CD4-positive, alpha-beta T cell treated with Interleukin-15 for 4 hours (primary cell): Measurements from ENCODE around the gene RBL1.
"Not testable (repeated sequence)": the region's sequence is repeated elsewhere in the genome, so short reads cannot be mapped to it uniquely, and the experiment has no call there.

Source experiments
- DNase-seq: peaks from one replicate; pipeline ENCODE4 v3.0.0-alpha.2; 2020; ENCODE audit warnings: low spot score

The RBL1 gene, protein sequence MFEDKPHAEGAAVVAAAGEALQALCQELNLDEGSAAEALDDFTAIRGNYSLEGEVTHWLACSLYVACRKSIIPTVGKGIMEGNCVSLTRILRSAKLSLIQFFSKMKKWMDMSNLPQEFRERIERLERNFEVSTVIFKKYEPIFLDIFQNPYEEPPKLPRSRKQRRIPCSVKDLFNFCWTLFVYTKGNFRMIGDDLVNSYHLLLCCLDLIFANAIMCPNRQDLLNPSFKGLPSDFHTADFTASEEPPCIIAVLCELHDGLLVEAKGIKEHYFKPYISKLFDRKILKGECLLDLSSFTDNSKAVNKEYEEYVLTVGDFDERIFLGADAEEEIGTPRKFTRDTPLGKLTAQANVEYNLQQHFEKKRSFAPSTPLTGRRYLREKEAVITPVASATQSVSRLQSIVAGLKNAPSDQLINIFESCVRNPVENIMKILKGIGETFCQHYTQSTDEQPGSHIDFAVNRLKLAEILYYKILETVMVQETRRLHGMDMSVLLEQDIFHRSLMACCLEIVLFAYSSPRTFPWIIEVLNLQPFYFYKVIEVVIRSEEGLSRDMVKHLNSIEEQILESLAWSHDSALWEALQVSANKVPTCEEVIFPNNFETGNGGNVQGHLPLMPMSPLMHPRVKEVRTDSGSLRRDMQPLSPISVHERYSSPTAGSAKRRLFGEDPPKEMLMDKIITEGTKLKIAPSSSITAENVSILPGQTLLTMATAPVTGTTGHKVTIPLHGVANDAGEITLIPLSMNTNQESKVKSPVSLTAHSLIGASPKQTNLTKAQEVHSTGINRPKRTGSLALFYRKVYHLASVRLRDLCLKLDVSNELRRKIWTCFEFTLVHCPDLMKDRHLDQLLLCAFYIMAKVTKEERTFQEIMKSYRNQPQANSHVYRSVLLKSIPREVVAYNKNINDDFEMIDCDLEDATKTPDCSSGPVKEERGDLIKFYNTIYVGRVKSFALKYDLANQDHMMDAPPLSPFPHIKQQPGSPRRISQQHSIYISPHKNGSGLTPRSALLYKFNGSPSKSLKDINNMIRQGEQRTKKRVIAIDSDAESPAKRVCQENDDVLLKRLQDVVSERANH

DNA sequence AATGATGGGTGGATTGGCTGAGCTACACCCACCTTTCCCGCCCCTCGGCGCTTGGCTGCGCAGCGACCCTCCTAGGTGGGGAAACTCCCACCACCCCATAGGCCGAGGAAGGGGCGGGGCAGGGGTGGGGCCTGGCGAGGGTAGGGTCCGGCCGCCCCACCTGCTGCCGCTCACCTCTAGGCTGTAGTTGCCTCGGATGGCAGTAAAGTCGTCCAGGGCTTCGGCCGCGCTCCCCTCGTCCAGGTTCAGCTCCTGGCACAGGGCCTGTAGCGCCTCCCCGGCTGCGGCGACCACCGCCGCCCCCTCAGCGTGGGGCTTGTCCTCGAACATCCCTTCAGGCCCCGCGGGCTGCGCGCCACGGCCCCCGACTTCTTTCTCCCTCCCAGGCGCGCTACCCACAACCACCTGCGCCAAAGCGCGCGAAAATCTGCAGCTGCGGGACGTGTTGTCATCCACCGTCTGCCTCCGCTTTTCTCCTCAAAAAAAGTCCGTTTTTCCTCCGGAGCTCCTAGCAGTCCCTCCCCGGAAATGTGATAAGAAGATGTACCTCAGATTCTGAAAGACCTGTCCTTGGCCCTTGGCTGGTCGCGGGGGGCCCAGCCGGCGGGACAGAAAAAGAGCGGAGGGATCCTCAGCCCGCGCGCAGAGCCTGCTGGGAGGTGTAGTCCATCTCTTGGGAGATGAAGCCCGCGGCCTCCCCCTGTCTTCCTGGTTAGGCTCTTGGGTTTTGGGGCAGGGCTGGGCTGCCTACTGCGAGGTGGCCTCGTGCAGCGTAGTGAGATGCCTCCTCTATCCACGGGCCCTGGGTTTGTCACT, at the start of gene RBL1:
Gene RBL1 (minus strand): TSS at position 399 of the 816 bp plus-strand sequence. CDS start 69 bp downstream, at position 330.
- DNase-seq = peak; percentile 85

GRCh38 chr20:37144856-37145404, 49.1 kb upstream of the RBL1 start:
- DNase-seq = no peak

DNA sequence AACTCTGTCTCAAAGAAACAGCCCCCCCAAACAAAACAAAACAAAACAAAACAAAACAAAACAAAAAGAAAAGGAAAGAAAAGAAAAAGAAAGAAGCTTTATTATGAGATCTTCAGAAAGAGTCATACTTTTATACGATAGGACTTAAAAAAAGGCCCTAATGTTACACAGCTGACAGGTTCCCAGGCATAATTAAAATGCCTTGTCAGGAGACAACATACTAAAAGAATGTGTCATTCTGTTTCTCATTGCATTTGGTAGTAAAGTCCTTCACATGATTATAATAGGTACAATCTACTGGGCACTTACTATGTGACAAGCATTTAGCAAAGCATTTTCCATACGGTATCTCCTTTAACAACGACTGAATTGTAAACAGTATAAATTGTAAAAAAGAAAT, 46.9 kb upstream of the RBL1 start:
- DNase-seq = no peak

- no peak for DNase-seq
Observed at GRCh38 chr20:37137547-37137946, 41.8 kb upstream of the RBL1 start.

GRCh38 chr20:37133952-37134351, 38.2 kb upstream of the RBL1 start:
- DNase-seq = no peak

GRCh38 chr20:37131486-37131885, 35.7 kb upstream of the RBL1 start:
- no peak for DNase-seq

- no peak for DNase-seq
Observed at GRCh38 chr20:37128803-37129202, 33.0 kb upstream of the RBL1 start.

- not testable (repeated sequence) for DNase-seq
Observed at GRCh38 chr20:37126290-37126689, 30.5 kb upstream of the RBL1 start.

DNA sequence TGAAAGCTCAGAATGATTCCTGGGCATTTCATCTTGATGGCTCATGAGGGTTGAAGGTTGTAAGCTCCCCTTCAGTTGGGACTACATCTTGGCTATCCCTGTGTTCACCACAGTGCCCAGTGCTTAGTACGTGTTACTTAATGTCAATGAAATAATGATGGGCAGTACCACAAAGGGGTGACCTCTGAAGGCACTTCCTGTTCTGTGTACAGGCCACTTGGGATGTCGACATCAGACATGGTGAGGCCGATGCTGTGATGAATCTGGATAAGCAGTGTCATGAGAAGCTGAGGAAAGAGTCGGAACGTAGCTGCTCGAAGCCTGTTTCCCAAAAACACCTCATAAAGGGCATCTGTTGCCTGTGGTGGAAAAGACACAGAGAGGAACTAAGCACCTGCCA, 27.6 kb upstream of the RBL1 start:
- no peak for DNase-seq

DNA sequence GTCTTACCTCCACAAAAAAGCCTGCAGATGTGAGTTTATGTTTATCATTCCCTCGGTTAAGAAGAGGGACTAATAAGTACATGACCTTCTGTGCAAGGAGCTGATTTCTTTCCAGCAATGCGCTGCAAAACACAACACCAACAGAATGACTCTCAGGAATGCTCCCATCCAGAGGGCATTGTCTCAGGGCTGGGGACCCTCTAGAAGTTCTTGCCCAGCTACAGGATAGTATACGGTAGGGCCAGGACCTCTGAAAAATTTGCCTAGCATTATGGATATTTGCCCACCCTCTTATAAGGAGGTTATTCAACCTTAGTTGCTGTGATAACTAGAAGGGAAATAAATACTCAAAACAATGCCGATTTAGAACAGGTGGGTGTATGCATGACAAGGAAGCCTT, 24.7 kb upstream of the RBL1 start:
- no peak for DNase-seq

DNA sequence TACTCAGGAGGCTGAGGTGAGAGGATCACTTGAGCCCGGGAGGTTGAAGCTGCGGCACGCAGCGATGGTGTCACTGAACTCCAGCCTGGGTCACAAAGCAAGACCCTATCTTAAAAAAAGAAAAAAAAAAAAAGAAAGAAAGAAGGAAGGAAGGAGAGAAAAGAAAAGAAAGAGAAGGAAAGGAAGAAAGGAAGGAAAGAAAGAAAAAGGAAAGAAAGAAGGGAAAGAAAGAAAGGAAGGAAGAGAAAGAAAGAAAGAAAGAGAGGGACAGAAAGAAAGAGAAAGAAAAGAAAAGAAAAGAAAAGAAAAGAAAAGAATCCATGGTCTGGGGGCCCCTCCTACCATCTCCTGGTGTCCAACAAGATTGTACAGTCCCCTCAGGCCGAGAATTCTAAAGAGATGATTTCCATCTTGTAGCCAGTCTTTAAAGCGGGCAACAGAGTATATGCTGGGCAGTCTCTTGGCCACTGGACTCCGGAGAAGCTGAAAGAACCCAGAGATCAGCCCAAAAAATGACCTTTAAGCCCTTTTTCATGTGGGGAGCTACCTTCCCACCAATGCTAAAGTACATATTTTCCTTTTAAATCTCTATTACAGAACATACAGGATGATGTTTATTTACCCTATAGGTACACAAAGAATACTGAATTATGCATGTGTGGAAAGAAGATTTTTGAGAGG, 23.7 kb upstream of the RBL1 start:
- no peak for DNase-seq

GRCh38 chr20:37114012-37114411, 18.2 kb upstream of the RBL1 start:
- DNase-seq = no peak

- no peak for DNase-seq
Observed at GRCh38 chr20:37111926-37112455, 16.2 kb upstream of the RBL1 start.

DNA sequence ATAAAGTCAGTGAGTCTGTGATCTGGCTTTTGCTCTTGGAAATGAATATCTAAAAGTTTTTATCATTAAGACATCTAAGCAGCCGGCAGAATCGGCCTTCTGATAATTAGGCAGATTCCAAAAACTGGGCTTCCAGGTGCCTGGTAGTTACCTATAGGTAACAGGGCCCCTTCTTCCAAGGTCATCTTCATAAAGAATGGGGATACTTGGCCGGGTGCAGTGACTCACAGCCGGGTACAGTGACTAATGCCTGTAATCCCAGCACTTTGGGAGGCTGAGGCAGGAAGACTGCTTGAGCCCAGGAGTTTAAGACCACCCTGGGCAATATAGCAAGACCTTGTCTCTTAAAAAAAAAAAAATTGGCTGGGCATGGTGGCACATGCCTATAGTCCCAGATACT, 12.9 kb upstream of the RBL1 start:
- DNase-seq = no peak

GRCh38 chr20:37102571-37102970, 6.8 kb upstream of the RBL1 start:
- DNase-seq = no peak

- no peak for DNase-seq
Observed at GRCh38 chr20:37096415-37097041, 731 bp upstream of the RBL1 start.

DNA sequence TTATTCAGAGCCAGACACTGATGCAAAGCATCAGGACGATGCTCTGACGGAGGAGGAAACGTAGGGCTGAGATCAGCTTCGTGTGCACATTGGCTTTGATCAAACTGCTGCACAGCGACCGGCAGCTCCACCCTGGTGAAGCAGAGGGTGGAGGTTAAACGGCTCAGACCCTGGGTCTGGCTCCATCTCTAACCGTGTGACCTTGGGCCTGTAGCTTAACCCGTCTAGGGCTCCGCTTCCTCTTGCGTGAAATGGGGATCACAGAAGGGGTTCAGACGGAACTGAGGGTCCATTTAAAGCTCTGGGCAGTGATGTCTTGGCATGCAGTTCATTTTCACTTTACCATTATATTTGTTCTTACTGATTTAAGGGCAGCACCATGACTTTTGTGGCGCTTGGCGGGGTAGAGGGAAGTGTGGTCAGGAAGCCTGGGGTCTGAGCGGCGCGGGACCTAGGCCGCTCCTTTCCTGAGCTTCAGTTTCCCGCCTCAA, 644 bp downstream of the RBL1 start:
- peak; percentile 57 for DNase-seq

DNA sequence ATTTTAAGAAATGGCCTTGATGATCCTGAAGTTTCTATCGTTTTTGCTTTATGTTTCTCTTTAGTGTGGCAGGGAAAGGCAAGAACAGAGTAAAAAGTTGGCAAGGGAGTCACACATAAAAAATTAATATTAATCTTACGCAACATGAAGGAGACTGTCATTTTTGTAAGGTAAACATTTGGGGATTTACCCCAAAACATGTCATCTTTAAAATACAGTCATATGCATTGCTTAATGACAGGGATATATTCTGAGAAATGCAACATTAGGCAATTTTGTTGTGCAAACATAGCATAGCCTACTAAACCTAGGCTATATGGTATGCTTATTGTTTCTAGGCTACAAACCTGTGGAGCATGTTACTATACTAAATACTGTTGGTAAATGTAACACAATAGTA, 5.4 kb downstream of the RBL1 start:
- DNase-seq = no peak

DNA sequence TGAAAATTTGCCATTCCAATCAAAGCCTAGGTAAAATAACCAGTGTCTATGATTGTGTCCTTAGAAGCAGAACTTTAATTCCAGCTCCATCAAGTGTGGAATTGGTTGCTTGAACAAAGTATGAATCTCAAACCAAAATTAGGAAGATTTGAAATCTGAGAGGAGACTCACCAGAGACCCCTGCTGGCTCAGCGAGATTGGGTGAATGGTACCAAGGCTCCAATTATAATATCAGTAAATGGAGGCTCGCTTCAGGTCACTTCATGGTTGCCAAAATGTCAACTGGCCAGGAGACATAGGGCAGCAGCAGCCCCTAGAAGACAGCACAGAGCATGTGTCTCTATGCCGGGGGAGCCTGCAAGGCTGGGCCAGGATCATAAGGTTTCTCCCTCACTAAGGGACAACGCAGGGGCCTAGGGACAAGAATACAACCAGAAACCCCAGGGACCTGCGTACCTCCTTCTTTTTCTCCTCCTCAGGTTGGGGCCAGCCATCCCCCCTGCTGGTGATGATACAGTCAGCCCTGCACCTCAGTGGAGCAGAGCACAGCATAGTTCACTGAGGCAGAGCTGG, 14.0 kb downstream of the RBL1 start:
- DNase-seq = peak; percentile 53

DNA sequence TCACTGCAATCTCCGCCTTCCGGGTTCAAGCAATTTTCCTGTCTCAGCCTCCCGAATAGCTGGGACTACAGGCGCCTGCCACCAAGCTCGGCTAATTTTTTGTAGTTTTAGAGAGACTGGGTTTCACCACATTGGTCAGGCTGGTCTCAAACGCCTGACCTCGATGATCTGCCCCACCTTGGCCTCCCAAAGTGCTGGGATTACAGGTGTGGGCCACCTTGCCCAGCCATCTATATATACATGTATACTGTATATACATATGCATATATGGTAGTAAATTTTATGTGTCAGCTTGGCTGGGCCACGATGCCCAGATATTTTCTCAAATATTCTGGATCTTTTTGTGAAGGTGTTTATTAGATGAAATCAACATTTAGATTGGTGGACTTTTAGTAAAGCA, 18.8 kb downstream of the RBL1 start:
- no peak for DNase-seq
